ENCODE results near the gene CCDC57. TPM values are rescaled to one million over a fixed set of nuclear protein-coding genes. Genes with fewer than 3 reads are reported as not detected.

Gene CCDC57
- polyA plus RNA-seq, 3 donors, result 17.1 to 43.8 (median 20.1) TPM

DNA sequence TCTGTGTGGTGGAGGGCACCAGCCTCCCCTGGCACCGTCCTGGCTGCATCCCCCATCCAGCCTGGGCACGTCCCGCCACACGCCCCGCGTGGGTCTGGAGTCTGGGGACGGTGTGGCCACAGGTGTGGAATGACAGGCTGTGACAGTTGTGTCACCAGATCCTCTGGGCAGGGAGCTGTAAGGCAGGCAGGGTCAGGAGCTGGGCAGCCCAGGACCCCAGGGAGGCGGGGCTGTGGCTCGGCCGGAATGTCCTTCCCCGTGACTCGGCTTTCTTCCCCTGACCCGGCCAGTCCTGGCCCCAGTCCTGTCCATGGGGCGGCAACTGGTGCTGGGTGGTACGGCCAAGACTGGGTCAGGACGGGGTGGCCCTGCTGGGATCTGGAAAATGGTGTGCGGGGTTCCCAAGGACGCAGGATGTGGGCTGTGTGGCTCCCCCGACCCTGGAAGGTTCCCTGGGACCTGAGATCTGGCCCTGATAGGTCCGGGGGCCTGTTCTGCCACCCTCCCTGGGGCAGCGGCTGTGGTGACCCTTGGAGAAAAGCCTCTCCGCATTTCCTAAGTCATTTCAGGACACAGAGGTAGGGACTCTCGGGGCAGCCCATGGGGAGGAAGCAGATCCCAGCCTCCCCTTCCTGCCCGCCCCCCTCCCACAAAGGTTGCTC is 12.9 kb upstream of the CCDC57 start:
- Histone ChIP-seq H3K27me3 (ENCODE audit: control insufficient read depth in 2 of 2, insufficient read depth in 2 of 2, low read length in 2 of 2) (no peaks in the 10 kb centered on the region), H3K9me3 (replicated peaks in 1 of 2; ENCODE audit: control insufficient read depth in 1 of 2, insufficient read depth in 1 of 2, low read length in 2 of 2) (no peaks in the 10 kb centered on the region), H3K27ac (ENCODE audit: low read depth in 1 of 2, low read length in 2 of 2) (no peak overlapping the region), H3K36me3 (replicated peaks in 1 of 2; ENCODE audit: control insufficient read depth in 1 of 2, insufficient read depth in 2 of 2, low read length in 2 of 2) (no peaks in the 10 kb centered on the region), H3K4me2 (replicated peaks; ENCODE audit: extremely low read depth, low read length, poor library complexity, severe bottlenecking) (no peak overlapping the region), H3K79me2 (ENCODE audit: insufficient read depth, low read length) (peaks cover 37% of the 10 kb centered on the region), H3K9ac (ENCODE audit: insufficient read depth, low read length, poor library complexity, severe bottlenecking) (no peak overlapping the region), H2AFZ (ENCODE audit: insufficient read depth, low read depth, low read length, poor library complexity, severe bottlenecking) (no peak overlapping the region), H4K20me1 (ENCODE audit: insufficient read depth, low read length) (peaks cover 16% of the 10 kb centered on the region), H3K4me3 (replicated peaks in 1 of 3; ENCODE audit: low read depth in 2 of 3, low read length in 3 of 3) (no peak overlapping the region), H3K4me1 (ENCODE audit: control insufficient read depth in 1 of 2, insufficient read depth in 2 of 2, low read length in 2 of 2) (peaks cover 59 to 71% of the 10 kb centered on the region in 2 donors)
- peaks cover 0 to 2% (median 1%) of the 10 kb centered on the region in 3 donors for H3K27me3 Mint-ChIP-seq (ENCODE audit: low read depth in 3 of 3)
- no peak overlapping the region for H3K27ac Mint-ChIP-seq
- peaks cover 3 to 4% of the 10 kb centered on the region in 2 donors for H3K36me3 Mint-ChIP-seq
- no peaks in the 10 kb centered on the region for H3K9me3 Mint-ChIP-seq
- H3K4me3 Mint-ChIP-seq, result no peak overlapping the region
- H3K4me1 Mint-ChIP-seq, result peaks cover 42% of the 10 kb centered on the region
- intact Hi-C loops (cut with micrococcal nuclease), result no loop called here
- DNase-seq, result peak in 1 of 3 donors; percentile 6
- WGBS (ENCODE audit: insufficient coverage), result 87% methylated on average over 21 of the region's 24 CpGs
- TF ChIP-seq, protein P1, sequence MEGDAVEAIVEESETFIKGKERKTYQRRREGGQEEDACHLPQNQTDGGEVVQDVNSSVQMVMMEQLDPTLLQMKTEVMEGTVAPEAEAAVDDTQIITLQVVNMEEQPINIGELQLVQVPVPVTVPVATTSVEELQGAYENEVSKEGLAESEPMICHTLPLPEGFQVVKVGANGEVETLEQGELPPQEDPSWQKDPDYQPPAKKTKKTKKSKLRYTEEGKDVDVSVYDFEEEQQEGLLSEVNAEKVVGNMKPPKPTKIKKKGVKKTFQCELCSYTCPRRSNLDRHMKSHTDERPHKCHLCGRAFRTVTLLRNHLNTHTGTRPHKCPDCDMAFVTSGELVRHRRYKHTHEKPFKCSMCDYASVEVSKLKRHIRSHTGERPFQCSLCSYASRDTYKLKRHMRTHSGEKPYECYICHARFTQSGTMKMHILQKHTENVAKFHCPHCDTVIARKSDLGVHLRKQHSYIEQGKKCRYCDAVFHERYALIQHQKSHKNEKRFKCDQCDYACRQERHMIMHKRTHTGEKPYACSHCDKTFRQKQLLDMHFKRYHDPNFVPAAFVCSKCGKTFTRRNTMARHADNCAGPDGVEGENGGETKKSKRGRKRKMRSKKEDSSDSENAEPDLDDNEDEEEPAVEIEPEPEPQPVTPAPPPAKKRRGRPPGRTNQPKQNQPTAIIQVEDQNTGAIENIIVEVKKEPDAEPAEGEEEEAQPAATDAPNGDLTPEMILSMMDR (IDR thresholded peaks at IDR 0.05), result no peak

DNA sequence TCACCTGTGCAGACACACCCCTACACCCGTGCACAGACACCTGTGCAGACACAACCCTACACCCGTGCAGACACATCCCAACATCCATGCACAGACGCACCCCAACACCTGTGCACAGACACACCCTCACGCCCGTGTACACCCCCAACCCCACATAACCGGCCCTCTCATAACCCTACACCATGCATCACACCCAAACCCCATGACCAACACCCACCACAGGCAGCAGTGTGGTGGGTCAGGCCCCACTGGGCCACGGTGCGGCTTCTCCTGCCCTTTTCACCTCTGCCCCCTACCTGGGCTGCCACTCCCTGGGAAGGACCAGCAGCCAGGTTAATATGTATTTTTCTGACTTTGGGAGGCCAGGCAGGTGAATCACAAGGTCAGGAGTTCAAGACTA is 12.0 kb upstream of the CCDC57 start:
- Histone ChIP-seq H4K20me1 (ENCODE audit: insufficient read depth, low read length) (peaks cover 7% of the 10 kb centered on the region), H3K36me3 (replicated peaks in 1 of 2; ENCODE audit: control insufficient read depth in 1 of 2, insufficient read depth in 2 of 2, low read length in 2 of 2) (no peaks in the 10 kb centered on the region), H3K4me3 (replicated peaks in 1 of 3; ENCODE audit: low read depth in 2 of 3, low read length in 3 of 3) (no peak overlapping the region), H2AFZ (ENCODE audit: insufficient read depth, low read depth, low read length, poor library complexity, severe bottlenecking) (no peak overlapping the region), H3K4me1 (ENCODE audit: control insufficient read depth in 1 of 2, insufficient read depth in 2 of 2, low read length in 2 of 2) (peaks cover 59 to 71% of the 10 kb centered on the region in 2 donors), H3K4me2 (replicated peaks; ENCODE audit: extremely low read depth, low read length, poor library complexity, severe bottlenecking) (no peak overlapping the region), H3K79me2 (ENCODE audit: insufficient read depth, low read length) (peaks cover 35% of the 10 kb centered on the region), H3K9me3 (replicated peaks in 1 of 2; ENCODE audit: control insufficient read depth in 1 of 2, insufficient read depth in 1 of 2, low read length in 2 of 2) (no peaks in the 10 kb centered on the region), H3K27ac (ENCODE audit: low read depth in 1 of 2, low read length in 2 of 2) (no peak overlapping the region), H3K9ac (ENCODE audit: insufficient read depth, low read length, poor library complexity, severe bottlenecking) (no peak overlapping the region), H3K27me3 (ENCODE audit: control insufficient read depth in 2 of 2, insufficient read depth in 2 of 2, low read length in 2 of 2) (no peaks in the 10 kb centered on the region)
- Mint-ChIP-seq H3K27me3 (ENCODE audit: low read depth in 3 of 3) (peaks cover 0 to 2% (median 1%) of the 10 kb centered on the region in 3 donors), H3K36me3 (peaks cover 3 to 4% of the 10 kb centered on the region in 2 donors), H3K4me3 (no peak overlapping the region), H3K9me3 (no peaks in the 10 kb centered on the region), H3K27ac (no peak overlapping the region), H3K4me1 (peaks cover 45% of the 10 kb centered on the region)
- intact Hi-C loops (cut with micrococcal nuclease), result no loop called here
- no peak for DNase-seq
- WGBS (ENCODE audit: insufficient coverage), result 71% methylated on average over 6 of the region's 8 CpGs
- TF ChIP-seq, protein P1 (IDR thresholded peaks at IDR 0.05), result no peak

Data from CD14-positive monocyte (primary cell).